Calu3 (cell line): Measurements from ENCODE around the gene ORM1. TPM values are rescaled to one million over a fixed set of nuclear protein-coding genes. Genes with fewer than 3 reads are reported as not detected.

Experiments used
- BruUV-seq: library from RNA; stranded (reverse); fragments of 400-500 nt; replicated peaks from 2 replicates; lab custom pipeline; 2021; lab: Mats Ljungman, UMichigan
- CTCF ChIA-PET: fragments of 300-600 bp; sonication (Branson Sonifier 250); formaldehyde crosslinking; loops from one replicate; lab custom pipeline; 2022; ENCODE audit warnings: antibody characterized with exemption; lab: Charles Lee
- DNase-seq: peaks from one replicate; pipeline ENCODE4 v3.0.0; 2022
- H3K27ac Mint-ChIP-seq: one replicate; pipeline ENCODE4 v1.8.0; 2022; ENCODE audit warnings: mixed read lengths; ENCODE audit not compliant: unreplicated experiment
- H3K27me3 Mint-ChIP-seq: one replicate; pipeline ENCODE4 v1.8.0; 2022; ENCODE audit warnings: mixed read lengths; ENCODE audit not compliant: unreplicated experiment
- H3K36me3 Mint-ChIP-seq: one replicate; pipeline ENCODE4 v1.8.0; 2022; ENCODE audit warnings: mild to moderate bottlenecking, moderate library complexity, mixed read lengths; ENCODE audit not compliant: insufficient read depth, unreplicated experiment
- H3K4me1 Mint-ChIP-seq: one replicate; pipeline ENCODE4 v1.8.0; 2022; ENCODE audit warnings: mild to moderate bottlenecking, low read depth, mixed read lengths; ENCODE audit not compliant: unreplicated experiment
- H3K4me3 Mint-ChIP-seq: one replicate; pipeline ENCODE4 v1.8.0; 2022; ENCODE audit warnings: mild to moderate bottlenecking, low read depth, moderate library complexity, mixed read lengths; ENCODE audit not compliant: unreplicated experiment
- H3K9me3 Mint-ChIP-seq: one replicate; pipeline ENCODE4 v1.8.0; 2022; ENCODE audit warnings: low read depth, mixed read lengths; ENCODE audit not compliant: unreplicated experiment
- intact Hi-C: fragments of 100-400 bp; cut with micrococcal nuclease; formaldehyde crosslinking; loops from one replicate; pipeline ENCODE4 v1.10.0; 2022; ENCODE audit not compliant: unreplicated experiment
- total RNA-seq: library from RNA; stranded (reverse); gene quantifications from 2 replicates; pipeline ENCODE4 v1.2.3, GENCODE V29; 2022
- TF ChIP-seq, protein P1 (sequence below): fragments of 200-600 bp; IDR thresholded peaks from one replicate; pipeline ENCODE4 v1.8.0; 2022; ENCODE audit warnings: antibody characterized with exemption; ENCODE audit not compliant: unreplicated experiment

Gene ORM1
- total RNA-seq, 1 experiment from 2014 or later, result not detected

DNA sequence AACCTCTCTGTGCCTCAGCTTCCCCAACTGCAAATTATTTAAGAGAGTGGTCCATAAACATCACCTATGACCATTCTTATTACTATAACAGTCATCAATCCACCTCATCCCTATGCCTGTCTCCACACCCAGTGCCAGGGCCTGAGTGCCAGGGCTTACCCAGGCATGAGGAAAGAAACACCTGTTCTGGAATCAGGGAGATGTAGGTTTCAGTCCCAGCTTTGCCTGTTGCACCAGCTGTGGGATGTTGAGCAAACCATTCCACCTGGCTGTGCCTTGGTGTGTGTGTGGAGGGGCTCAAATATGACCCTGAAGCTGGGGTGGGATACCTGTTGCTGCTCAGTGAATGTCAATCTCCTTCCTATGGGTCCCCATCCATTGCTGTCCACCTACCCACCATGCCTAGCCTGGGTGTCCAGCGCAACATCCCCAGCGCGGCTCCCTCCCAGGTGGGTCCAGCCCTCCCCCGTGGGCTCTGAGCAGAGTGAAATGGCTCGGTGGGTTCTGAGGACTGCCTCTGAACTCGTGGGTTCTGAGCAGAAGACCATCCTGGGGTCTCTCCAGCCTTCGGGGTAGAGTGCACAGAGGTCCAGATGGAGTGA lies 48.5 kb downstream of the ORM1 start:
- BruUV-seq, result no TSS peak
- Mint-ChIP-seq H3K27ac (no peak overlapping the region), H3K36me3 (no peaks in the 10 kb centered on the region), H3K4me3 (no peak overlapping the region), H3K27me3 (no peaks in the 10 kb centered on the region), H3K9me3 (no peaks in the 10 kb centered on the region), H3K4me1 (peaks cover 4% of the 10 kb centered on the region)
- CTCF ChIA-PET, result no interaction called here
- TF ChIP-seq, protein P1, sequence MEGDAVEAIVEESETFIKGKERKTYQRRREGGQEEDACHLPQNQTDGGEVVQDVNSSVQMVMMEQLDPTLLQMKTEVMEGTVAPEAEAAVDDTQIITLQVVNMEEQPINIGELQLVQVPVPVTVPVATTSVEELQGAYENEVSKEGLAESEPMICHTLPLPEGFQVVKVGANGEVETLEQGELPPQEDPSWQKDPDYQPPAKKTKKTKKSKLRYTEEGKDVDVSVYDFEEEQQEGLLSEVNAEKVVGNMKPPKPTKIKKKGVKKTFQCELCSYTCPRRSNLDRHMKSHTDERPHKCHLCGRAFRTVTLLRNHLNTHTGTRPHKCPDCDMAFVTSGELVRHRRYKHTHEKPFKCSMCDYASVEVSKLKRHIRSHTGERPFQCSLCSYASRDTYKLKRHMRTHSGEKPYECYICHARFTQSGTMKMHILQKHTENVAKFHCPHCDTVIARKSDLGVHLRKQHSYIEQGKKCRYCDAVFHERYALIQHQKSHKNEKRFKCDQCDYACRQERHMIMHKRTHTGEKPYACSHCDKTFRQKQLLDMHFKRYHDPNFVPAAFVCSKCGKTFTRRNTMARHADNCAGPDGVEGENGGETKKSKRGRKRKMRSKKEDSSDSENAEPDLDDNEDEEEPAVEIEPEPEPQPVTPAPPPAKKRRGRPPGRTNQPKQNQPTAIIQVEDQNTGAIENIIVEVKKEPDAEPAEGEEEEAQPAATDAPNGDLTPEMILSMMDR, result no peak
- intact Hi-C loops, result no loop called here
- DNase-seq, result no peak

DNA sequence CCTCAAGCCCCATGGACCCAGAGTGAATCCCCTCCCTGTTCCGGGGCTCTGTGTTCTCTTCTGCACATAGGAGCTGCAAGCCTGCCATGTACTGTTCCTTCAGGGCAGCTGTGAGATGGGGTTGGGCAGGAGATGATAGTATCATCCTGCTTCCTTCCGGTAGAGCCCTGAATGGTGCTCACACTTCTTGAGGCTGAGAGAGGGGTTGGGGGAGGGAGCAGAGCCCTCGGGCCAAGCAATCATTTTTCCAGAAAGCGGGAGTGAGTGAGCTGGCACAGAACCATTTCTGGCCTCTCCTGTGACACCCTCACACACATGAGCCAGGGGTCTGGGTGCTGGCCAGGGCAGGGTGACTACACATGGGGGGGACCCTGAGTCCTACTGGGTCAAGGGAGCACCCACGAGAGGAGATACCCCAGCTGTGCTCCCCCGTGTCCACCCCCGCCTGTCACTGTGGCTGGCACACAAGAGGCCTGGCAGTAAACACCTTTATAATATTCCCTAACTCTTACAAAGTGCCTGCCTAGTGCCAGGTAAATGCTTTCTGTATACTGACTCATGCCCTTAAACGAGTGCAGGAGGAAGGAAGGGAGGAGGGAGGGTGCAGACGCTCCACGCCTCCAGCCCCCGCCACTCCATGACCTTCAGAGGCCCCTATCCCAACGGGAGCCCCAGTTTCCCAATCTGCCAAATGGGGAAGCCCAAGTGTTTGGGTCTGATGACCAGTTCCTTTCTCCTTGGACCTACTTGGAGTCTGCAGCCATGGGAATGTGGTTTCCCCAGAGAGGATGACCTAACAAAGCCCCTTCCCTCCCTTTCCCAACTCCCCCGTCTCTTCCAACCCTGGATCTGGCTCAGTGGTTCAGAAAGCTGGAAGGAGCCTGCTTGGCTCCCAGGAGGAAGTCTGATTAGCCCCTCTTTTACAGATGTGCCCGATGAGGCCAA lies 49.3 kb downstream of the ORM1 start:
- no peak overlapping the region for H3K27ac Mint-ChIP-seq

DNA sequence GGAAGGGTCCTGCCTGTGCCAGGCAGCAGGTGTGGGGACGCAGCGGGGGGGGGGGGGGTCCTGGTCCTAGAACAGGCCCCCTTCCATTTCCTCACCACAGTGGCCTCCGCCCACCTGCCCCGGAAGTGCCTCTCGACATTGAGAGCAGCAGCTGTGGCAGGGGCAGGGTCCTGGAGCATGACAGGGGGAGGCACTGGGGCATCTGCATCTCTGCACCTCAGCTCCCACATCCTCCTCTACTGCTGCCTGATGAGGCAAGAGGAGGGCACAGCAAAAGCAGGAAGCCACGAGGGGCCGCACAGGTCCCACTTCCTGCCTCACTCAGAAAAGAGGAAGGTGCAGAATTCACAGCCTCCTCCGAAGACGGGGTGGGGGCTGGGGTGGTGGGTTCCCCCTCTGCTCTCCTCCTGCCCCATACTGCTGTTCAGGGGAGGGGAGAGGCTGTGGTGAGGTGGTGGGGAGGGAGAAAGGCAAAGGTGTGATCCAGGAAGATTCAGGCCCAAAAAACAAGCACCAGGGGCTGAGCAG lies 50.1 kb downstream of the ORM1 start:
- Mint-ChIP-seq H3K4me1 (no peaks in the 10 kb centered on the region), H3K4me3 (no peak overlapping the region), H3K36me3 (no peaks in the 10 kb centered on the region), H3K27me3 (no peaks in the 10 kb centered on the region), H3K9me3 (no peaks in the 10 kb centered on the region), H3K27ac (no peak overlapping the region)
- CTCF ChIA-PET, result no interaction called here
- no peak for DNase-seq
- TF ChIP-seq, protein P1, result no peak
- intact Hi-C loops, result no loop called here
- BruUV-seq, result no TSS peak

More for the DNA sequence above, 49.3 kb downstream of the ORM1 start:
- intact Hi-C loops, result no loop called here
- Mint-ChIP-seq H3K36me3 (no peaks in the 10 kb centered on the region), H3K4me3 (no peak overlapping the region), H3K4me1 (no peaks in the 10 kb centered on the region), H3K27me3 (no peaks in the 10 kb centered on the region), H3K9me3 (no peaks in the 10 kb centered on the region)
- BruUV-seq, result no TSS peak
- TF ChIP-seq, protein P1, result no peak
- no peak for DNase-seq
- CTCF ChIA-PET, result no interaction called here

DNA sequence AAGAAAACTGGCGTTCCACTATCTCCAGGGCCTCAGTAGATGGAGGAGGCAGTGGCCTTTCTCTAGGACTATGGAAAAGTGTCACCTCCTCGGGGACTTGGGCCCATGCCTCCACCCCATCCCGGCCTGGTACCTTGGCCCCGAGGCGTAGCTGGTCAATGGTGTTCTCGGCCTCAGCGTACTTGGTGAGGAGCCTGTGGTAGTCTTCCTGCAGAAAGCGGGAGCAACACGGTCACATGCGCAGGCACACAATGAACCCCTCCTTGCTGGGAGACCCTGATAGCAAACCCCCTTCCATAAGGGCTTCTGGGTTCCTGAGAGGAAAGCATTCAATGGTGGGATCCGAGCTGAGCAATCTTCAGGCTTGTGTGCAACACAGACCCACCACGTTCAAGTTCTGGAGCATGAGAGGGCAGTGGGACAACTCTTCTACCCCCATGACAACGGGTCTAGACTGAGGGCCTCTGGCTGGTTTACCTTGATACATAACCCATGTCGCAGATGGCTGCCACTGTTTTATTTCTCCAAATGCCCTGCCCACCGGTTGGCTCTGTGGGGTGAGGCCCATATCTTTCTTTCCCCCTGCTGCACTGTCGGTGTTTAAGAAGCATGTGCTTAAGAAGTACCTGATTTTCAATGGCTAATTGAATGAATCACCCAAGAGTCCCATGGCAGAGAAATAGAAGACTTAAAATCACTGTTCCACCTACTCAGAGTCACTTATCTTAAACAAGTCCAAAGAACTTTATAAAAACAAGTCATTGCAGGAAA lies 51.2 kb downstream of the ORM1 start:
- TF ChIP-seq, protein P1, result no peak
- H3K36me3 Mint-ChIP-seq, result no peaks in the 10 kb centered on the region
- no peaks in the 10 kb centered on the region for H3K4me1 Mint-ChIP-seq
- H3K9me3 Mint-ChIP-seq, result no peaks in the 10 kb centered on the region
- no peak for DNase-seq
- no peak overlapping the region for H3K27ac Mint-ChIP-seq
- CTCF ChIA-PET, result interaction anchor here (0.5 kb wide), 1 partner anchor 29 kb away, joined by 4 read pairs; no protein-coding TSS in a partner anchor
- no peak overlapping the region for H3K4me3 Mint-ChIP-seq
- BruUV-seq, result no TSS peak
- intact Hi-C loops, result no loop called here
- no peaks in the 10 kb centered on the region for H3K27me3 Mint-ChIP-seq
